Measurements from ENCODE around the gene LYAR.

DNA sequence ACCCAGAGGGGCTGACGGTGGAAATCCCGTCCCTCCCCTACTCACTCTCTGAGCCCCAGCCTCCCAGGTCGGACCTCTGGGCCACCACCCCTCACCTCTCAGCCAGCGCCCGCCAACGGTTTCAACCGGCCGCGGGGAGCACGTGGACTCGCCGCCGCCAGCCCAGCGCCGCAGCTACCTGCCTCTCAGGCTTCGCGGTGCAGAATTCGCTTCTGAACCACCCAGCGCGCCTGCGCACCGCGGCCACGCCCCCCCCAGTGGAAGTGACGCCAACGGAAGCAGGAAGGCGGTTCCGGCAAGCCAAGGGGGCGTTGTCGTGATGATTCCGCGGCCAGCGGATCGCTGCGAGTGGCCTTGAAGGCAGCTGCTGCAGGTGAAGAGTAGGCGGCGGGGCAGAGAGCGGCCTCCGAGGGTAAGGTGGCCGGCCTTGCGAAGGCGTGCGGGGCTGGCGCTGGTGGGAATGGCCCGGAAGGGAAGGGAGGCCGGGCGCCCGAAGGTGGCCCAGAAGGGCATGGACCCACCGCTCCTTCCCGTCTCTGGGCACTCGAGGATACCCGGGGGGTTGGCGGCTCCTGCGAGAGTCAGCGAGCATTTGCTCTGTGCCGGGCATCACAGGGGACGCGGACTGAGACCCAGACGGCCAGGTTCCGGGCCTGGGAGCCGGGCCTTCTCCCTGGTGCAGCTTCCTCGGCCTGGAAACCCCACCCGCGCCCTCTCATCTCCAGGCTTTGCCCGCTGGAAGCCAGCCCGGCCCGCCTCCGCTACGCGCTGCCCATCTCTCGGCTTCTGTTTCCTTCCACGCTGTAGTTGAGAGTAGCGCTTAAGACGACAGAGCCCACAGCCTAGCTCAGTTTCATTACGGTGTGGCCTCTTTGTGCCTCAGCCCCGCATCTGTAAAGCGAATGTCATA, at the start of gene LYAR, which contains the start of gene ZBTB49:
- TF ChIP-seq, protein P1, sequence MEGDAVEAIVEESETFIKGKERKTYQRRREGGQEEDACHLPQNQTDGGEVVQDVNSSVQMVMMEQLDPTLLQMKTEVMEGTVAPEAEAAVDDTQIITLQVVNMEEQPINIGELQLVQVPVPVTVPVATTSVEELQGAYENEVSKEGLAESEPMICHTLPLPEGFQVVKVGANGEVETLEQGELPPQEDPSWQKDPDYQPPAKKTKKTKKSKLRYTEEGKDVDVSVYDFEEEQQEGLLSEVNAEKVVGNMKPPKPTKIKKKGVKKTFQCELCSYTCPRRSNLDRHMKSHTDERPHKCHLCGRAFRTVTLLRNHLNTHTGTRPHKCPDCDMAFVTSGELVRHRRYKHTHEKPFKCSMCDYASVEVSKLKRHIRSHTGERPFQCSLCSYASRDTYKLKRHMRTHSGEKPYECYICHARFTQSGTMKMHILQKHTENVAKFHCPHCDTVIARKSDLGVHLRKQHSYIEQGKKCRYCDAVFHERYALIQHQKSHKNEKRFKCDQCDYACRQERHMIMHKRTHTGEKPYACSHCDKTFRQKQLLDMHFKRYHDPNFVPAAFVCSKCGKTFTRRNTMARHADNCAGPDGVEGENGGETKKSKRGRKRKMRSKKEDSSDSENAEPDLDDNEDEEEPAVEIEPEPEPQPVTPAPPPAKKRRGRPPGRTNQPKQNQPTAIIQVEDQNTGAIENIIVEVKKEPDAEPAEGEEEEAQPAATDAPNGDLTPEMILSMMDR (IDR thresholded peaks at IDR 0.05; ENCODE audit: insufficient read depth, low read length, poor library complexity, severe bottlenecking): no peak
- TF ChIP-seq EZH2phosphoT487 (conservative IDR thresholded peaks at IDR 0.05; ENCODE audit: low read length): no peak
